ENCODE data around the gene PCDHA1.

DNA sequence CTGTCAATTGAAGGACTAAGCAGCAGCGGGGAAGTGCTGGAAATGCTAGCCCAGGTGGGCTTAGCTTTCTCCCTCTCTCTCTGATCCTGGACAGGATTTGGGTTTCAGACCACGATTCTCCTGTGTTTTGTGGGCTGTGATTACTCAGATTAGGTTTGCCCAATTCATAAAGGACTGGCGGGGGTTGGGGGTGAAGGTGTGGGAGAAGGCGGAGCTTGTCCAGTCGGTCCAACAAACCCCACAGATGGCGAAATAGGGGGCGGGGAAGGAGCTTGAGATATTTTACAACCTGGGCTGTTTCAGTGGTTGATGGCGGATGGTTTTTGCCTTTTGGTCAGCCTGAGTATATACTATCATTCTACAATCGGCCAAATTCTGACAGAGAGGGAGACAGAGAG lies 215.5 kb downstream of the PCDHA1 start:
- TF ChIP-seq, protein P1, sequence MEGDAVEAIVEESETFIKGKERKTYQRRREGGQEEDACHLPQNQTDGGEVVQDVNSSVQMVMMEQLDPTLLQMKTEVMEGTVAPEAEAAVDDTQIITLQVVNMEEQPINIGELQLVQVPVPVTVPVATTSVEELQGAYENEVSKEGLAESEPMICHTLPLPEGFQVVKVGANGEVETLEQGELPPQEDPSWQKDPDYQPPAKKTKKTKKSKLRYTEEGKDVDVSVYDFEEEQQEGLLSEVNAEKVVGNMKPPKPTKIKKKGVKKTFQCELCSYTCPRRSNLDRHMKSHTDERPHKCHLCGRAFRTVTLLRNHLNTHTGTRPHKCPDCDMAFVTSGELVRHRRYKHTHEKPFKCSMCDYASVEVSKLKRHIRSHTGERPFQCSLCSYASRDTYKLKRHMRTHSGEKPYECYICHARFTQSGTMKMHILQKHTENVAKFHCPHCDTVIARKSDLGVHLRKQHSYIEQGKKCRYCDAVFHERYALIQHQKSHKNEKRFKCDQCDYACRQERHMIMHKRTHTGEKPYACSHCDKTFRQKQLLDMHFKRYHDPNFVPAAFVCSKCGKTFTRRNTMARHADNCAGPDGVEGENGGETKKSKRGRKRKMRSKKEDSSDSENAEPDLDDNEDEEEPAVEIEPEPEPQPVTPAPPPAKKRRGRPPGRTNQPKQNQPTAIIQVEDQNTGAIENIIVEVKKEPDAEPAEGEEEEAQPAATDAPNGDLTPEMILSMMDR (IDR thresholded peaks at IDR 0.05; ENCODE audit: borderline replicate concordance, extremely low read depth, low read length, poor library complexity, severe bottlenecking) = no peak
- no peak for TF ChIP-seq EZH2 (IDR thresholded peaks at IDR 0.05; ENCODE audit: borderline replicate concordance, low read depth, low read length, severe bottlenecking)

All from DND-41 (cell line).